HepG2 (cell line): ENCODE measurements around the gene IQCH. TPM values are rescaled to one million over a fixed set of nuclear protein-coding genes. Genes with fewer than 3 reads are reported as not detected.

Source experiments
- ATAC-seq: fragments of 200-7000 bp; cut with Tn5 transposase; 3 replicates; pipeline ENCODE4 v1.9.1; 2020; ENCODE audit warnings: mild to moderate bottlenecking, moderate library complexity
- BruUV-seq: library from RNA; stranded (reverse); fragments of 400-500 nt; replicated peaks from 2 replicates; lab custom pipeline; 2021; lab: Mats Ljungman, UMichigan
- CTCF ChIA-PET: fragments of 300-600 bp; formaldehyde crosslinking; extraction: SDS; loops from one replicate; lab custom pipeline; 2021; ENCODE audit warnings: low total read pairs, inconsistent platforms, low intra/inter-chr PET ratio; lab: Yijun Ruan, JAX
- POLR2A ChIA-PET: fragments of 350-600 bp; sonication (Branson Sonifier 250); formaldehyde crosslinking; loops from one replicate; lab custom pipeline; 2020; ENCODE audit warnings: antibody characterized with exemption, inconsistent platforms; lab: Yijun Ruan, JAX
- DNase-seq: peaks from one replicate; pipeline ENCODE4 v3.0.0-alpha.2; 2015; ENCODE audit warnings: low spot score
- FAIRE-seq: peaks from 3 replicates; lab custom pipeline; 2011; peaks lifted over from hg19 to GRCh38; lab: Jason Lieb, UNC
- H2AFZ ChIP-seq: one replicate; pipeline ENCODE4 v1.6.1; 2011; ENCODE audit warnings: low read length, inconsistent platforms
- H3K27ac ChIP-seq: fragments of 300-600 bp; 3 replicates; pipeline ENCODE4 v1.8.0; 2011; ENCODE audit warnings: mixed run types, mild to moderate bottlenecking, mixed read lengths, low read length, inconsistent platforms; ENCODE audit not compliant: insufficient read depth; ENCODE audit errors: extremely low read length
- H3K27me3 ChIP-seq, 2 experiments: fragments of 200-600 bp in 1 of 2; 2 replicates in 1 of 2; 3 replicates in 1 of 2; pipeline versions ENCODE4 v1.6.0 to v1.8.0; 2011; ENCODE audit warnings: low read length in 2 of 2, mild to moderate bottlenecking in 2 of 2, moderate library complexity in 2 of 2, inconsistent platforms in 1 of 2; ENCODE audit not compliant: insufficient read depth in 2 of 2, control insufficient read depth in 1 of 2
- H3K36me3 ChIP-seq, 2 experiments: fragments of 200-600 bp in 1 of 2; replicated peaks in 1 of 2; 2 replicates in 1 of 2; 3 replicates in 1 of 2; pipeline versions ENCODE4 v1.5.1 to v1.8.0; 2011; ENCODE audit warnings: low read length in 2 of 2, inconsistent platforms in 1 of 2; ENCODE audit not compliant: insufficient read depth in 2 of 2, control insufficient read depth in 1 of 2
- H3K4me1 ChIP-seq: 2 replicates; pipeline ENCODE4 v1.5.1; 2012; ENCODE audit warnings: low read length, inconsistent platforms; ENCODE audit not compliant: insufficient read depth
- H3K4me2 ChIP-seq: 2 replicates; pipeline ENCODE4 v1.6.0; 2011; ENCODE audit warnings: low read depth, low read length, inconsistent platforms
- H3K4me3 ChIP-seq, 3 experiments: fragments of 200-600 bp in 1 of 3; sonication (generic), shearing (Covaris generic) in 1 of 3; replicated peaks in 1 of 3; 2 replicates each; pipeline ENCODE4 v1.5.1; 2011 to 2016; ENCODE audit warnings: low read length in 3 of 3, inconsistent platforms in 2 of 3, low read depth in 2 of 3, mild to moderate bottlenecking in 2 of 3, control low read depth in 1 of 3, mixed read lengths in 1 of 3; ENCODE audit not compliant: insufficient read depth in 1 of 3
- H3K79me2 ChIP-seq: one replicate; pipeline ENCODE4 v1.6.1; 2011; ENCODE audit warnings: low read length, inconsistent platforms; ENCODE audit not compliant: insufficient read depth
- H3K9ac ChIP-seq: 2 replicates; pipeline ENCODE4 v1.6.0; 2011; ENCODE audit warnings: mild to moderate bottlenecking, low read depth, low read length, inconsistent platforms; ENCODE audit not compliant: insufficient read depth
- H3K9me3 ChIP-seq: 2 replicates; pipeline ENCODE4 v1.5.1; 2012; ENCODE audit warnings: mild to moderate bottlenecking, low read length
- H4K20me1 ChIP-seq: 2 replicates; pipeline ENCODE4 v1.6.0; 2011; ENCODE audit warnings: inconsistent platforms, mild to moderate bottlenecking, low read length, moderate library complexity; ENCODE audit not compliant: insufficient read depth
- HNRNPK ChIP-seq: fragments of 200-400 bp; formaldehyde crosslinking; IDR thresholded peaks from 2 replicates; pipeline ENCODE4 v1.6.1; 2018; ENCODE audit warnings: low read length, low read depth, moderate library complexity, mild to moderate bottlenecking; ENCODE audit not compliant: poor library complexity, severe bottlenecking
- MIXL1 ChIP-seq: IDR thresholded peaks from 2 replicates; pipeline ENCODE4 v1.6.1; 2016
- RELA ChIP-seq: sonication (generic); formaldehyde crosslinking; IDR thresholded peaks from 2 replicates; pipeline ENCODE4 v1.4.0; 2020; ENCODE audit warnings: missing genetic modification reagents
- RXRB ChIP-seq: IDR thresholded peaks from 2 replicates; pipeline ENCODE4 v1.6.1; 2016; ENCODE audit warnings: borderline replicate concordance, missing genetic modification reagents, missing compliant biosample characterization
- SRSF1 ChIP-seq: fragments of 200-400 bp; formaldehyde crosslinking; optimal IDR thresholded peaks from 2 replicates; pipeline ENCODE3; 2017; ENCODE audit warnings: mild to moderate bottlenecking, low read depth, low read length, moderate library complexity
- ZNF18 ChIP-seq: sonication (generic); formaldehyde crosslinking; IDR thresholded peaks from 2 replicates; pipeline ENCODE4 v1.8.0; 2022; ENCODE audit warnings: mild to moderate bottlenecking, missing genetic modification reagents; ENCODE audit not compliant: insufficient replicate concordance
- ZNF253 ChIP-seq: sonication (generic); formaldehyde crosslinking; IDR thresholded peaks from 2 replicates; pipeline ENCODE4 v1.8.0; 2022; ENCODE audit warnings: mild to moderate bottlenecking, missing genetic modification reagents, borderline replicate concordance
- ZNF329 ChIP-seq: sonication (generic); formaldehyde crosslinking; IDR thresholded peaks from 2 replicates; pipeline ENCODE4 v1.9.0; 2021; ENCODE audit warnings: low read depth, mild to moderate bottlenecking, missing genetic modification reagents
- ZNF34 ChIP-seq: sonication (generic); formaldehyde crosslinking; IDR thresholded peaks from 2 replicates; pipeline ENCODE4 v1.4.0; 2020; ENCODE audit warnings: mild to moderate bottlenecking, missing genetic modification reagents, borderline replicate concordance
- ZNF441 ChIP-seq: sonication (generic); formaldehyde crosslinking; IDR thresholded peaks from 2 replicates; pipeline ENCODE4 v1.7.0; 2021; ENCODE audit warnings: missing genetic modification reagents, borderline replicate concordance
- ZNF576 ChIP-seq: sonication (generic); formaldehyde crosslinking; IDR thresholded peaks from 2 replicates; pipeline ENCODE4 v1.4.0; 2020; ENCODE audit warnings: mild to moderate bottlenecking, missing genetic modification reagents
- ZNF598 ChIP-seq: sonication (generic); formaldehyde crosslinking; IDR thresholded peaks from 2 replicates; pipeline ENCODE4 v1.5.1; 2020; ENCODE audit warnings: mild to moderate bottlenecking, missing genetic modification reagents, borderline replicate concordance
- ZNF674 ChIP-seq: sonication (generic); formaldehyde crosslinking; IDR thresholded peaks from 2 replicates; pipeline ENCODE4 v1.5.0; 2020; ENCODE audit warnings: low read depth, mild to moderate bottlenecking, missing genetic modification reagents
- ZNF782 ChIP-seq: sonication (generic); formaldehyde crosslinking; IDR thresholded peaks from 2 replicates; pipeline ENCODE4 v1.4.0; 2020; ENCODE audit warnings: missing genetic modification reagents, mild to moderate bottlenecking, borderline replicate concordance
- WGBS: methylation state at CpG from one replicate; pipeline ENCODE4 v1.1.6; 2017; ENCODE audit warnings: low lambda C conversion rate; 5-methylcytosine and 5-hydroxymethylcytosine counted together
- in situ Hi-C: cut with HindIII; loops from 2 replicates; pipeline ENCODE4 v1.10.0; 2017; ENCODE audit warnings: low pct_unique_long_range_greater_than_20kb; ENCODE audit not compliant: extremely low pct_ligation_motif_present
- intact Hi-C: fragments of 100-400 bp; cut with micrococcal nuclease; formaldehyde crosslinking; loops from one replicate; pipeline ENCODE4 v1.10.0; 2022; ENCODE audit not compliant: unreplicated experiment
- polyA plus RNA-seq, 8 experiments: library from polyadenylated mRNA; depleted of rRNA in 3 of 8; stranded (reverse) in 7 of 8; unstranded in 1 of 8; fragments of >200 nt; fragmentation: Illumina TruSeq in 4 of 8; extraction: Trizol in 4 of 8; gene quantifications; 2 replicates each; pipeline versions ENCODE4 v1.2.1 to v1.2.3, GENCODE V29; 2011 to 2016; ENCODE audit warnings: low read depth in 4 of 8, missing spikeins in 1 of 8, mixed read lengths in 1 of 8; ENCODE audit not compliant: insufficient read depth in 1 of 8
- total RNA-seq, 5 experiments: library from RNA; depleted of rRNA; stranded (reverse); fragments of >200 nt; fragmentation: Illumina TruSeq; extraction: Trizol; gene quantifications; 2 replicates each; pipeline ENCODE4 v1.2.3, GENCODE V29; 2016; ENCODE audit warnings: low read depth in 1 of 5
- TF ChIP-seq, protein P1 (sequence below): sonication (generic); formaldehyde crosslinking; IDR thresholded peaks from 2 replicates; pipeline ENCODE4 v1.5.0; 2020; ENCODE audit warnings: missing genetic modification reagents
- TF ChIP-seq, protein P2 (sequence below): sonication (generic); formaldehyde crosslinking; IDR thresholded peaks from 2 replicates; pipeline ENCODE4 v1.4.0; 2020; ENCODE audit warnings: mild to moderate bottlenecking, missing genetic modification reagents

Gene IQCH
- total and polyA plus RNA-seq, 2 of the 13 experiments (the other 11 are each of a cell fraction or from before 2014, with no cell fraction given), result 0.16 to 0.55 TPM

GRCh38 chr15:67305506-67305905 is 50.9 kb downstream of the IQCH start:
- Histone ChIP-seq H4K20me1 (no peaks in the 10 kb centered on the region), H3K9ac (no peak overlapping the region), H3K4me1 (no peaks in the 10 kb centered on the region), H3K9me3 (no peaks in the 10 kb centered on the region), H3K4me3 (no peak overlapping the region), H3K4me2 (no peak overlapping the region), H3K27ac (no peak overlapping the region), H2AFZ (no peak overlapping the region), H3K79me2 (no peaks in the 10 kb centered on the region), H3K27me3 (no peaks in the 10 kb centered on the region), H3K36me3 (no peaks in the 10 kb centered on the region)
- no TSS peak for BruUV-seq
- no peak for DNase-seq
- intact Hi-C loops (loop anchor here (5.0 kb wide), 1 partner anchor 532 kb away; no protein-coding TSS in a partner anchor), in situ Hi-C loops (no loop called here)
- ATAC-seq, result no peak
- no peak for TF ChIP-seq ZNF34
- TF ChIP-seq ZNF576, result no peak
- TF ChIP-seq RXRB (CRISPR knock-in tag), result no peak
- WGBS, result 4% methylated on average over 1 of the region's 1 CpG
- CTCF ChIA-PET, result interaction anchor here (2.3 kb wide), 1 partner anchor 359 kb away, joined by 33 read pairs; no protein-coding TSS in a partner anchor
- POLR2A ChIA-PET, result no interaction called here
- no peak for FAIRE-seq

DNA sequence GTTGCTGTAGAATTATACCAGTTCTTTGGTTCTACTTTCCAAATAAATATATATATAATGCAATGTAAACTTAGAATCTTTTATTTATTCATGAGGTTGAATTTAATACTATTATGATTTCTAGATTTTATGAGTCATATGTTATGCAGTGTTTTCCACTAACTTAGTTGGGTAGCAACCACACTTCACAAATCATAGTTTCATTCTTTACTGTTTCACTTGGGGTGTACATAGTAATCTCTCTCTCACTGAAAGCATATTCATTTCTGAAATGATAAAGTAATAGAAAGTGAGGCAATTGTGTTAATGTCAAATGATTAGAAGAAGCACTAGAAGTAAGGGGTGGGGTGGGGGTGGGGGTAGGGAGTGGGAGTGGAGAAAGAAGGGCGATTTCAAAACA is 52.6 kb downstream of the IQCH start:
- Histone ChIP-seq H3K36me3 (no peaks in the 10 kb centered on the region), H3K4me1 (no peaks in the 10 kb centered on the region), H2AFZ (no peak overlapping the region), H3K4me3 (no peak overlapping the region), H3K9me3 (no peaks in the 10 kb centered on the region), H4K20me1 (no peaks in the 10 kb centered on the region), H3K4me2 (no peak overlapping the region), H3K79me2 (no peaks in the 10 kb centered on the region), H3K27ac (no peak overlapping the region), H3K27me3 (no peaks in the 10 kb centered on the region), H3K9ac (no peak overlapping the region)
- intact Hi-C loops (loop anchor here (5.0 kb wide), 1 partner anchor 530 kb away; no protein-coding TSS in a partner anchor), in situ Hi-C loops (no loop called here)
- FAIRE-seq (no peak), DNase-seq (no peak), ATAC-seq (no peak)
- WGBS, result 0% methylated on average over 1 of the region's 1 CpG
- ChIA-PET POLR2A (no interaction called here), CTCF (no interaction called here)
- BruUV-seq, result no TSS peak
- TF ChIP-seq HNRNPK (no peak), MIXL1 (no peak), RELA (CRISPR knock-in tag) (no peak), ZNF253 (CRISPR knock-in tag) (no peak), ZNF441 (no peak), ZNF329 (CRISPR knock-in tag) (no peak), ZNF598 (CRISPR knock-in tag) (no peak), SRSF1 (no peak), ZNF674 (CRISPR knock-in tag) (no peak), ZNF782 (CRISPR knock-in tag) (no peak), ZNF18 (no peak)
- TF ChIP-seq, protein P1, sequence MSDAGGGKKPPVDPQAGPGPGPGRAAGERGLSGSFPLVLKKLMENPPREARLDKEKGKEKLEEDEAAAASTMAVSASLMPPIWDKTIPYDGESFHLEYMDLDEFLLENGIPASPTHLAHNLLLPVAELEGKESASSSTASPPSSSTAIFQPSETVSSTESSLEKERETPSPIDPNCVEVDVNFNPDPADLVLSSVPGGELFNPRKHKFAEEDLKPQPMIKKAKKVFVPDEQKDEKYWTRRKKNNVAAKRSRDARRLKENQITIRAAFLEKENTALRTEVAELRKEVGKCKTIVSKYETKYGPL (CRISPR knock-in tag), result no peak
- TF ChIP-seq, protein P2, sequence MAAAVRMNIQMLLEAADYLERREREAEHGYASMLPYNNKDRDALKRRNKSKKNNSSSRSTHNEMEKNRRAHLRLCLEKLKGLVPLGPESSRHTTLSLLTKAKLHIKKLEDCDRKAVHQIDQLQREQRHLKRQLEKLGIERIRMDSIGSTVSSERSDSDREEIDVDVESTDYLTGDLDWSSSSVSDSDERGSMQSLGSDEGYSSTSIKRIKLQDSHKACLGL, result no peak
